Panc1 (cell line): Measurements from ENCODE around the gene SLC6A2.

Experiments used
- CTCF ChIP-seq: fragments of 450-650 bp; IDR thresholded peaks from 2 replicates; pipeline ENCODE4 v1.5.1; 2017; ENCODE audit warnings: mild to moderate bottlenecking
- POLR2AphosphoS5 ChIP-seq: IDR thresholded peaks from 2 replicates; pipeline ENCODE4 v1.6.1; 2012; ENCODE audit warnings: mild to moderate bottlenecking, low read depth, low read length, moderate library complexity
- REST ChIP-seq, 2 experiments: IDR thresholded peaks; 2 replicates each; pipeline ENCODE4 v1.6.1; 2011 to 2012; ENCODE audit warnings: low read depth in 2 of 2, control low read depth in 1 of 2, low read length in 1 of 2, mild to moderate bottlenecking in 1 of 2, moderate library complexity in 1 of 2; ENCODE audit not compliant: insufficient read depth in 1 of 2

- TF ChIP-seq CTCF (no peak; the same call in 1 of the 2 replicates), REST (IDR thresholded peaks at IDR 0.05; ENCODE audit: insufficient read depth in 1 of 2, low read depth in 2 of 2, low read length in 1 of 2) (no peak), POLR2AphosphoS5 (no peak)
Measured at GRCh38 chr16:55647798-55648197, 8.0 kb upstream of the SLC6A2 start.
